ENCODE data around the gene PARD3.

PARD3 gene

GRCh38 chr10:34335960-34336690 lies 479.0 kb downstream of the PARD3 start:
- DNase-seq (ENCODE audit: low read depth): no peak
- no peak for TF ChIP-seq CTCF (IDR thresholded peaks at IDR 0.05; ENCODE audit: low read depth, low read length, missing control alignments)
- H3K4me3 ChIP-seq (ENCODE audit: low read depth, low read length): no peak overlapping the region

- DNase-seq (ENCODE audit: low read depth): no peak
- TF ChIP-seq CTCF (IDR thresholded peaks at IDR 0.05; ENCODE audit: low read depth, low read length, missing control alignments): no peak
- H3K4me3 ChIP-seq (ENCODE audit: low read depth, low read length): no peak overlapping the region
Measured at GRCh38 chr10:34334908-34335307, 480.2 kb downstream of the PARD3 start.

- no peak for TF ChIP-seq CTCF (IDR thresholded peaks at IDR 0.05; ENCODE audit: low read depth, low read length, missing control alignments)
- DNase-seq (ENCODE audit: low read depth): no peak
- no peak overlapping the region for H3K4me3 ChIP-seq (ENCODE audit: low read depth, low read length)
Measured at GRCh38 chr10:34333513-34333912, 481.6 kb downstream of the PARD3 start.

- no peak for TF ChIP-seq CTCF (IDR thresholded peaks at IDR 0.05; ENCODE audit: low read depth, low read length, missing control alignments)
- no peak for DNase-seq (ENCODE audit: low read depth)
- no peak overlapping the region for H3K4me3 ChIP-seq (ENCODE audit: low read depth, low read length)
Measured at GRCh38 chr10:34327184-34327583, 487.9 kb downstream of the PARD3 start.

GRCh38 chr10:34323192-34323591 lies 491.9 kb downstream of the PARD3 start:
- no peak for TF ChIP-seq CTCF (IDR thresholded peaks at IDR 0.05; ENCODE audit: low read depth, low read length, missing control alignments)
- no peak for DNase-seq (ENCODE audit: low read depth)
- H3K4me3 ChIP-seq (ENCODE audit: low read depth, low read length): no peak overlapping the region

GRCh38 chr10:34320265-34320664 lies 494.8 kb downstream of the PARD3 start:
- DNase-seq (ENCODE audit: low read depth): no peak
- no peak overlapping the region for H3K4me3 ChIP-seq (ENCODE audit: low read depth, low read length)
- no peak for TF ChIP-seq CTCF (IDR thresholded peaks at IDR 0.05; ENCODE audit: low read depth, low read length, missing control alignments)

GRCh38 chr10:34319197-34319846 lies 495.8 kb downstream of the PARD3 start:
- H3K4me3 ChIP-seq (ENCODE audit: low read depth, low read length): no peak overlapping the region
- no peak for TF ChIP-seq CTCF (IDR thresholded peaks at IDR 0.05; ENCODE audit: low read depth, low read length, missing control alignments)
- no peak for DNase-seq (ENCODE audit: low read depth)

Data from GM12864 (cell line).